Right forelimb (tissue), 1 donor: ENCODE data around the gene CD22.
"Not testable (repeated sequence)": the region's sequence is repeated elsewhere in the genome, so short reads cannot be mapped to it uniquely, and the experiment has no call there.

Experiments
- DNase-seq: peaks from one replicate; pipeline ENCODE4 v3.0.0-alpha.2; 2018

Gene CD22

DNA sequence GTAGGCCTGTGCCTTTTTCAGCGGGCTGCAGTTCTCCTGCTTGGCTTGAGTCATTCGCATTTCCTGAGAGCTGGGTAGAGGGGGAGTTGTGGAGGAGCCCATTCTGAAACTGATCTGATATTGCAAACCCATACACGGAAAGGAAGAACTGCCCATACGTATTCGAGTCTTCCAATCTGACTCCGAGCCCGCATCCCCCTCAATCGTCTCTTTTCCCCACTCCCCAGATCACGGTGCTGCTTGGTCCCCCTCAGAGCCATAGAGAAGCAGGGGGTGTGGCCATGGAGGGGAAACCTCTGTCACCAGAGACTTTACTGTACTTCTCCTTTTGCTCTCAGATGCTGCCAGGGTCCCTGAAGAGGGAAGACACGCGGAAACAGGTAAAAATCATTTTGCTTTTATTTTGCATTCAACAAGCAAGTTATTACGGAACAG, at the start of gene CD22:
CD22 (plus strand) TSS at position 337 of the 435 bp plus-strand sequence. CDS start 2,854 bp downstream, outside the sequence.
- DNase-seq = no peak

DNA sequence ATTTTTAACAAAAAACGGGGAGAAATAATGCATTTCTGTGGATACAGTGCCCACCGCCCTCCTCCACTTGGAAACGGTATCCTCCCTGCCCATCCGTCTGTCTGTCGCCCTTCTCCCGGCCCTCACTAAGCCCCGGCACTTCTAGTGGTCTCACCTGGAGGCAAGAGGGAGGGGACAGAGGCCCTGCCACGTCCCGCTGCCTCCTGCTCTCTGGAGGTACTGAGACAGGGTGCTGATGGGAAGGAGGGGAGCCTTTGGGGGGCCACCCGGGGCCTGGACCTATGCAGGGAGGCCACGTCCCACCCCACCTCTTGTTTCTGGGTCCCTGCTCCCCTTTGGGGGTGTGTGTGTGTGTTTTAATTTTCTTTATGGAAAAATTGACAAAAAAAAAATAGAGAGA, 49.6 kb upstream of the CD22 start:
- no peak for DNase-seq

DNA sequence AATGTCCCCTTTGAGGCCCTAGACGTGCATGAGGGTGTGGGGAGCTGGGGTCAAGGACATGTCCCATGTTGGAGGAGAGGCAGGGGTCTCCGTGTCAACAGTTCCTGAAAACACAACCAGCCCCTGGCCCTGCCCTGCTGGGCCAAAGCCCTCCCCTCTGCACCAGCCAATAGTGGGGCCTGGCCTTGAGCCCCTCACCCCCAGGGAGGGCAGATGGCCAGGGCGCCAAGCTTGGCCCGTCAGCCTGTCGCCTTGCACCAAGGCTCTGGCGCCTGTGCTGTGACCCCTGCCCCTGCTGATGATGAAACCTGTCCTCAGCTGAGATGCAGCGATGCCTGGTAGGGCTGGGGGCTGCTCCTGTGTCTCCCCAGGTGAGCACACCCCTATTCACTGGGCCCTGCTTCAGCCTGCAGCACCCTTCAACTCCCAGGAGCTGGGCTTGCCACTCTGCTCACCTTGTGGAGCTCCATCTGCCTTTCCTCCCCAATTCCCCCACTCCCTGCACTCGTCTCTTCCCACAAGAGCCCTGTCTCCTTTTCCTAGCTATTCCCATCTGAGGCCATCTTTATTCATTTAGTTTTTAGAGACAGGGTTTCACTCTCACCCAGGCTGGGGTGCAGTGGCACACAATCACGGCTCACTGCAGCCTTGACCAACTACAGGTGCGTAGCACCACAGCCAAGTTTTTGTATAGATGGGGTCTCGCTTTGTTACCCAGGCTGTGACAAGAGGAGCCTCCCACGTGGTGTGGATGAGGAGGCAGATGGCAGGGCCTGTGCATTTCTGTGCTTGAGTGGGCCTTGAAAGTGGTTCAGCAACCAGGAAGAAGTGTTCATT, 48.8 kb upstream of the CD22 start:
- DNase-seq = no peak

DNA sequence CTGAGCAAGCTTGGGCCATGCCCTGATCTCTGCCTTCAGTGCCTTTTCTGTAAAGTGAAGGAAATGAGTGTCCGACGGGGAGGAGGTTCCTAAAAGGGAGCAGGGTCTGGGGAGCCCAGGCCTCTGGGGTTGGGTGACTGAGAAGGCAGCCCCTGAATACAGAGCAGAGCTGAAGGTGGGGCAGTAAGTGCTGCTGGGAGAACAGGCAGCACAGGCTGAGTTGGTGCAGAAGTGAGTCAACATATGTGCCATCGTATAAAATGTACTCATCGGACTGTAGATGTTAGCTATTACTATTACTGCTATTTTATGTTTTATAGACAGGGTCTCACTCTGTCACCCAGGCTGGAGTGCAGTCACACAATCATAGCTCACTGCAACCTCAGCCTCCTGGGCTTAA, 47.7 kb upstream of the CD22 start:
- no peak for DNase-seq

DNA sequence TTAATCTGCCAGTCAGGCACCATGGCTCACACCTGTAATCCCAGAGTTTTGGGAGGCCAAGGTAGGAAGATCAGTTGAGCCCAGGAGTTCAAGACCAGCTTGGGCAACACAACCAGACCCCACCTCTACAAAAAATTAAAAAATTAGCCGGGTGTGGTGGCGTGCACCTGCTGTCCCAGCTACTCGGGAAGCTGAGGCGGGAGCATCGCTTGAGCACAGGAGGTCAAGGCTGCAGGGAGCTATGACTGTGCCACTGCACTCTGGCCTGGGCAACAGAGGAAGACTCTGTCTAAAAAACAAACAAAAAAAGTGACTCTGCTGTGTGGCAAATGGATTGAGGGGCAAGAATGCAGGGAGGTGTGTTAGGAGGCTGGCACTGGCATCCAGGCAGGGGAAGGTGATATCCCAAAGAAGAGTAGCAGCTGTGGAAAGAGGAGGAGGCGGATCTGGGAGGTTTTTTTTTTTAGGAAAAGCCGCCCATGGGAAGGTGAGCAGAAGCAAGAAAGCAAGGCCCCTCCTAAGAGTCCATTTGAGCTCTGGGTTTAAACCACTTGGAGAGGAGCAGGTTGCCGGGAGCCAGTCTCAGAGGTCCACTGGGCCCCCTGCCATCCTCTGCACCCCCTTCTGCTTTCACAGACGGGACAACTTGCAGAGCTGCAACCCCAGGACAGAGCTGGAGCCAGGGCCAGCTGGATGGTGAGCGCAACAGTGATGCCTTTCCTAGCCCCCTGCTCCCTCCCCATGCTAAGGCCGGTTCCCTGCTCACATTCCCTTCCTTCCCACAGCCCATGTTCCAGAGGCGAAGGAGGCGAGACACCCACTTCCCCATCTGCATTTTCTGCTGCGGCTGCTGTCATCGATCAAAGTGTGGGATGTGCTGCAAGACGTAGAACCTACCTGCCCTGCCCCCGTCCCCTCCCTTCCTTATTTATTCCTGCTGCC, 44.6 kb upstream of the CD22 start:
- DNase-seq = no peak

DNA sequence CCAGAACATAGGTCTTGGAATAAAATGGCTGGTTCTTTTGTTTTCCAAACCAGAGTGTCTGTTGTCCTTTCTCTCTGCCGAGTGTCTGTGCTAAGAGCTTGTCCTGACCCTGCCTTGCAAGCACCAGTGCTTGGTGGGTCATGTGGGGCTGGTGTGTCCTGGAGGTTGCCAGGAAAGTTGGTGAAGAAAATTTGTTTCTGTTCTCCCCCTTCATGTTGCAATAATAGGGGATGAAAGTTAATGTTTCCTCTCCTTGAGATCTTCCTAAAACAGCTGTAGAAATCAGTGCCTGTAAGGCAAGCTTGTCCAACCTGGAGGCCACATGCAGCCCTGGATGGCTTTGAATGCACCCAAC, 43.9 kb upstream of the CD22 start:
- no peak for DNase-seq

DNA sequence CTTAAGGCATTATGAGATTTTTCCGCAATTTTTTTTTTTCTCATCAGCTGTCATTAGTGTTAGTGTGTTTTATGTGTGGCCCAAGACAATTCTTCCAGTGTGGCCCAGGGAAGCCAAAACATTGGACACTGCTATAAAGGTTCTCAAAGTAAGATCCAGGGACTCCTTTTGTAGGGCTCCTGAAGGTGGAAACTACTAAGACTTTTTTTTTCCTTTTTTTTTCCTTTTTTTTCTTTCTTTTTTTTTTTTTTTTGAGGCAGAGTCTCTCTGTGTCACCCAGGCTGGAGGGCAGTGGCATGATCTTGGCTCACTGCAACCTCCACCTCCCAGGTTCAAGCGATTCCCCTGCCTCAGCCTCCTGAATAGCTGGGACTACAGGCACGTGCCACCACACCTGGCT, 43.5 kb upstream of the CD22 start:
- not testable (repeated sequence) for DNase-seq

DNA sequence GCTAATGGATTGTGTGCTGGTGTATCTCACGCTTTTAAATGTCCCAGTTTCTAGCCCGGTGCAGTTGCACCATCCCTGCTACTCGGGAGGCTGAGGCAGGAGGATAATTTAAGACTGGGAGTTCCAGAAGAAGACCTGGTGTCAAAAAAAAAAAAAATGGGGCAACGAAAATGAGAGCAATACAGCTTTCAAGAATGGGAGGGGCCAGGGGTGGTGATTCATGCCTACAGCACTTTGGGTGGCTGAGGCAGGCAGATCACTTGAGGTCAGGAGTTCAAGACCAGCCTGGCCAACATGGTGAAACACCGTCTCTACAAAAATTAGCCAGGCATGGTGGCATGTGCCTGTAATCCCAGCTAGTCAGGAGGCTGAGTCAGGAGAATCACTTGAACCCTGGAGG, 42.9 kb upstream of the CD22 start:
- not testable (repeated sequence) for DNase-seq

DNA sequence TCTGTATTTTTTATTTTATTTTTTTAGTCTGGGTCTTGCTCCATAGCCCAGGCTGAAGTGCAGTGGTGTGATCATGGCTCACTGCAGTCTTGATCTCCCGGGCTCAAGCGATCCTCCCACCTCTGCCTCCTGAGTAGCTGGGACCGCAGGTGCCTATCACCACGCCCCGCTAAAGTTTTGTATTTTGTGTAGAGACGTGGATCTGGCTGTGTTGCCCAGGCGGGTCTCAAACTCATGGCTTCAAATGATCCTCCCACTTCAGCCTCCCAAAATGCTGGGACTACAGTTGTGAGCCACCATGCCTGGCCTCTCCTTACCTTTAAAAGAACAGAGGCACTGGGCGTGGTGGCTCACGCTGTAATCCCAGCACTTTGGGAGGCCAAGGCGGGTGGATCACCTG, 41.3 kb upstream of the CD22 start:
- no peak for DNase-seq

DNA sequence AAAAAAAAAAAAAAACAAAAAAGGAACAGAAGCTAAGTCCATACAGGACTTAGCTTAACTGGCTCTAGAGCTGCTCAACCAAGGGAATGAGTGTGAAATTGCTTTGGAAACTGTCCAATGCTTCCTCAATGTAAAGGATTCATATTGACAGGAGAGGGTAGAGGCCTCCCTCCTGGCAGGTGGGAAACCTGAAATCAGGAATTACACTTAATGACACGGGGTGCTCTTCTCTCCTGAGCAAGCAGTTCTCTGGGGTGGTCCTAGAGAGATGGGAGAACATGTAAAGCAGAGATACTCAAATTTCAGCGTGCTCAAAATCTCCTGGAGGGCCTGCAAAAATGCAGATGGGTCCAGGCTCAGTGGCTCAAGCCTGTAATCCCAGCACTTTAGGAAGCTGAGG, 40.7 kb upstream of the CD22 start:
- no peak for DNase-seq

DNA sequence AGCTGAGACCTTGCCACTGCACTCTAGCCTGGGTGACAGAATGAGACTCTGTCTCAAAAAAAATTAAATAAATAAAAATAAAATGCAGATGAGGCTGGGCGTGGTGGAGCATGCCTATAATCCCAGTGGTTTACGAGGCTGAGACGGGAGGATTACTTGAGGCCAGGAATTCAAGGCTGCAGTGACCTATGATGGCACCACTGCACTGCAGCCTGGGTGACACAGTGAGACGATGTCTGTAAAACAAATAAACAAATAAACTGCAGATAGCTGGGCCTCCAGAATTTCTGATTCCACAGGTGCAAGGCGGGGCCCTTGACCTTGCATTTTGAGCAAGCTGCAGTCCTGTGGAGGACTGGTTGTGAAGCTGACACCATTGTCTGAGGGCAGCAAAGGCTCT, 40.1 kb upstream of the CD22 start:
- no peak for DNase-seq

DNA sequence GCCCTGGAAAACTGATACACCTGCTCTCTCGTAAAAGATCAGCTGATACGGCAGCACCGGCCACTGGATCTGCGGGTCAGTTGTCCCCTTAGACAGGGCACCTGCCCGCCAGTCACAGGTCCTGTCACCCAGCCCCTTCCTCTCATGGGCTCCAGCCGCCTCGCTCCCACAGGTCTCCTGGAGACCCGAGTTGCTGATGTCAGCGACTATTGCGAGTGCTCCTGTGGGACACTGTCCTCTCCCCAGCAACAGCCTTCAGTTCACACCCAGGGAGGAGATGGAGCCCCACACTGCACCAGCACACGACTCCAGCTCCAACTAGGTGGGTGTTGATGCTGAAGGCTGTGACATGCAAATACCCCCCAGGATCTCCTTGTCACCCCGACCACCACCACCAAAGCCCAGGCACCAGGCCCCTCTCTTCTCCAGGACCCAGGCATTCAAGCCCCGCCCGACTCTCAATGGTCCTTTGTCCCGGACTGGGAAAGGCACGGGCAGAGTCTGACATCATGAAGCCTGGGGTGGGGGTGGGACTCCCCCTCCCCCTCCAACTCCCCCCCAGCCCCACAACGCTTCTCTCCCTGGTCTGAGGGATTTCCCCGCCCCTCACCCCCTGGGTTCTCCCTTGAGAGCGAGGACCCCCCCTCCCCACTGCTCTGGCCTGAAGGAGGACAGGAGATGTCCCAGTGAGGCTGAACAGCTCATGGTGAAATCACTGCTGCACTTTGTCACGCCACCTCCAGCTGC, 38.4 kb upstream of the CD22 start:
- DNase-seq = no peak

DNA sequence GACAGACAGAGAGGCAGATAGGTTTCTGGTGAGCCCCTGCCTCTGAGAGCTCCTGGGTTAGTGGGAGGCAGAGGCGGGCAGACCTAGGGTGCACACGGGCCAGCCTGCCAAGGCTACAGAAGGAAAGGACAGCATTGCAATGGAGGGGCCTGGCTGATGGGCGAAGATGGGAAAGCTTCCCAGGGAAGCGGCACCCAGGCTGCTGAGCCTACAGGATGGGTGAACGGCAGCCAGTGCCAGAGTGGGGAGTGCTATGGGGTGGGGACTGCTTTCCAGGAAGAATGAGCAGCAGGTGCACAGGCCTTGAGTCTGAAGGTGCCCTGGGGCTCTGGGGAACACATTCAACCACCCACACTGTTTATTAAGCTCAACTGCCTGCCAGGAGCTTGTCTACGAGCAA, 37.7 kb upstream of the CD22 start:
- DNase-seq = no peak

DNA sequence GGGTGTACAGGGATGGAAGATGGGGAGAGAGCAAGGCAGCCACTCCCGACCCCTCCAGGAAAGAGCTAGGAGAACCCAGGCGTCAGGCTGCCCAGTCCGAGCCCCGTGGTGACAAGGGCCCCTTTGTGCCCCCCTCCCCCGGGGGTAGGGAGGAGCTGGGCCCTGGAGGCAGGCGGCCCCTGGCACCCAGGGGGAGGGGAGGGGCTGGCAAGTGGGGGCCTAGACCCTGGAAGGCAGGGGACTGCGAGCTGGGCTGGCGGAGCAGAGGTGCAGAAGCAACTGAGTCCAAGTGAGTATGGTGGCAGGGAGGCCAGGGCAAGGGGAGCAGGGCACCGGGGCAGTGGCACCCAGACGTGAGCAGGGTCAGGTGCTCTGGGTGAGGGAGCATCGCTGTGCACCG, 37.1 kb upstream of the CD22 start, which contains the start of gene MAG:
MAG (plus strand) TSS at position 246 of the 400 bp plus-strand sequence. CDS start 3,248 bp downstream, outside the sequence.
- DNase-seq = no peak

DNA sequence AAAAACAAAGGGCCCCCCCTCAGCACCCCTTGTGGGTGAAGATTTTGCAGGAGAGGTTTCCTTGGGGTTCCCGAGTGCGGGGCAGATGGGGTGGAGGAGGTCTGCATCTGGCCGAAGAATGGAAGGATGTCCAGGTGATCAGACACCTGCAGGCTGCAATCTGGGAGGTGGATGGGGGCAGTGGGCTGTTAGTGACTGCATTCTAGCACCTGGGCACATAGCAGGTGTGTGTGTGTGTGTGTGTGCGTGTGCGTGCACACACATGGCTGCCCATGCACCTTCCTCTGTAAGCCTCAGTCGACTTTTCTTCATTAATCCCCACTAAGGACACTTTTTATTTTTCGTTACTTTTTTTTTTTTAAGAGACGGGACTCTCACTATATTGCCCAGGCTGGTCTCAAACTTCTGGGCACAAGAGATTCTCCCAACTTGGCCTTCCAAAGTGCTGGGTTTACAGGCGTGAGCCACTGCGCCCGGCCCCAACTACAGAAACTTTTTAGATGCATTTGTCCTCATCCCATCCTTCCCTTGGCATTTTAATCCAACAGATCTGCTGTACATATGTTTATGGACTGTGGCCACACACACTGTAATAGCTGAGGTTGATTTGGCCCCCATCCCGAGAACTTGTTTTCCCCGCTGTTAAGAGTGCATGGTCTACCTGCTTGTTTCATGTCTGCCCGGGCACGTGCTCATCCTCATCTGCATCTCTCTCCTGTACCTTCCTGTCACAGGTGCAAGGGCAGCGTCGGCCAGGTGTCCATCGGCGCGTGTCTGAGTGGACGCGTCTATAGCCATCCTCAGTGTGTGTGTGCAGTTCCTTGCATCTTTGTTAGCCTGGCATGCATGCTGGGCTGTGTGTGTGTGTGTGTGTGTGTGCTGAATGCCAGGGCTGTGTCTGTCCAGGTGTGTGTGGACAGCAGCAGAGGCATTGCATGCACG, 36.3 kb upstream of the CD22 start:
- no peak for DNase-seq

DNA sequence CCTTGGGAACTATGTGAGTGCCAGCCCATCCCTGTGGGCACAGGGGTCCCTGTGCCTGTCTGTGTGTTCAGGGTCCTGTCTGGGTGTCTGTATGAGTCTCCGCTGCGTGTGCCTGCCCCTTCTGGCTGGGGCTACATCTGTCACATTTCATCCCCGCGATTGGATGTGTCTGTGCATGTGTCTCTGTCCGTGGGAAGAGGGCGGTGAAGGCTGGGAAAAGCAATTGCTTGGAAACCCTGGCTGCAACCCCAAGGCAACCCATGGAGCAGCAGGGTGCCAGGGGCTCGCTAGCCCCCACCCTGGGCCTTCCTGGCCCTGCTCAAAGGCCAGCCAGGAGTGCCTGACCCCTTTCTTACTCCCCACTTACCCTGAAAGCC, 35.6 kb upstream of the CD22 start:
- DNase-seq = no peak

DNA sequence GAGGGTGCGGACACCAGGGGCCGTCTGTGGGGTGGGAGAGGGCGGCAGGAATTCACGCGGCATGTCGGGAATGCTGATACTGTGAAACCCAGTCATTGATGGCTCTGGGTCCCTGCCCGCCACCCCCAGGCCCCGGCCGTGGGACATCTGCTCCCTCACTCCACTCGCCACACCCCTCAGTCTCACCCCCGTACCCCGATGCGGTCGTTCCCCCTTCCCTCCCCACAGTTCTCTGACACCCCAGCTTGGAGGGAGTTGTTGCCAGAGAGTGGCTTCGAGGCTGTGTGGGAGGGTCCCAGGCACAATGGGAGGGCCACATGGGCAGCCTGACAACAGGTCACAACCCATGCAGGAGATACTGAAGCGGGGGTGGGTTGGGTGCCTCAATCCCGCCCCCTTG, 35.2 kb upstream of the CD22 start:
- DNase-seq = no peak

DNA sequence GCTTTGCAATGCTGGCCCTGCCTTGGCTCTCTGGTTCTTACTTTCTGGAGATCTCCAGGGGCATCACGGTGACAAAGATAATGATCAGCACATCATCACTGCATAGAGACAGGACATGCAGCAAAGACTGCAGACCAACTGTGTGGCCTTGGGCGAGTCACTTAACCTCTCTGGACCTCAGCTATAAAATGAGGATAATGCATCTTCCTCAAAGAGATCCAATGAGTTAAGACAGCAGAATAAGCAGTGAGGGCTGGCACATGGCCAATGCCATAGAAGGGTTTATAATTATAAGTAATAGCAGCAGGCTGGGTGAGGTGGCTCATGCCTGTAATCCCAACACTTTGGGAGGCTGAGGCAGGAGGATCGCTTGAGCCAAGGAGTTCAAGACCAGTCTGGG, 34.7 kb upstream of the CD22 start:
- no peak for DNase-seq

DNA sequence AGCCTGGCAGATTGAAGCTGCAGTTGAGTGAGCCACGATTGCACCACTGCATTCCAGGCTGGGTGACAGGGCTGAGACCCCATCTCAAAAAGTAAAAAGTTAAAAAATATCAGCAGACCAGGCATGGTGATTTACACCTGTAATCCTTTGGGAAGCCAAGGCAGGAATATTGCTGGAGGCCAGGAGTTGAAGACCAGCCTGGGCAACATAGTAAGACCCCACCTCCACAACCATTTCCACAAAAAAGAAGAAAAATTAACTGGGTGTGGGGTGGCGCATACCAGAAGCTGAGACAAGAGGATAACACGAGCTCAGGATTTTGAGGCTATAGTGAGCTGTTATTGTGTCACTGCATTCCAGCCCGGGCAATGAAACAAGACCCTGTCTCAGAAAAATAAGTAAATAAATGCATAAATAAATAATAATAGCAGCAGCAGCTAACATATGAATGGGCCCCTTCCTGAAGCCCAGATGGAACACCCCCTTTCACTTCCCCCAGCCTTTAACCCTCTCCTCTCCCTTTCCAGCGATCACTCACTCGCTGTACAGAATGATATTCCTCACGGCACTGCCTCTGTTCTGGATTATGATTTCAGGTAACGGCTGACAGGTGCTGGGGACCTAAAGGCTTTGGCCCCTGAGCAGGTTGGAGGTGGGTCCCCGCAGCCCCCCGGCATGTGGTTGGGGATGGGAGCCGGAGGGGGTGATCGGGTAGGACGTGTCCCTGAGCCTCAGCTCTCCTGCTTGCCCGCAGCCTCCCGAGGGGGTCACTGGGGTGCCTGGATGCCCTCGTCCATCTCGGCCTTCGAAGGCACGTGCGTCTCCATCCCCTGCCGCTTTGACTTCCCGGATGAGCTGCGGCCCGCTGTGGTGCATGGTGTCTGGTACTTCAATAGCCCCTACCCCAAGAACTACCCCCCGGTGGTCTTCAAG, 33.9 kb upstream of the CD22 start:
- DNase-seq = no peak

DNA sequence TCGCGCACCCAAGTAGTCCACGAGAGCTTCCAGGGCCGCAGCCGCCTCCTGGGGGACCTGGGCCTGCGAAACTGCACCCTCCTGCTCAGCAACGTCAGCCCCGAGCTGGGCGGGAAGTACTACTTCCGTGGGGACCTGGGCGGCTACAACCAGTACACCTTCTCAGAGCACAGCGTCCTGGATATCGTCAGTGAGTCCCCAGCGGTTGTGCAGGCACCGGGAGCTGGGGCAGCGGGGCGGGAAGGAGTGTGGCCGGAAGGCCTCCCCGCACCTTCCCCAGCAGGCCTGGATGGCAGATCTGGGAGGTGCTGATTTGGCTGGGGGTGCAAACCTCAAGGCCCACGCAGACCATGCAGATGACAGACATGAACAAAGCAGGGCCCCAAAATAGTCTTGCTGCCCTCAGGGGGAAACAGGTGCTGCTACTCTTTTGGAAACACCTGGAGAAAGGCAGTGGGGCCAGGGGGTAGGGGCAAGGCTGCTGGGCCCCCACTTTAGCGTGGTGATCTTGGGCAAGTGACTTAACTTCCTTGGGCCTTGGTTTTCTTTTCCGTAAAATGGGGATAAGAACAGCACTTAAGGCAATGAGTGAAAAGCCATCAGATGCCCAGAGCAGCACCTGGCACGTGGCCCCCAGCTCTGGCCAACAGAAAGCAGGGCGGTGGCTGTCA, 33.1 kb upstream of the CD22 start:
- DNase-seq = no peak
